GM23338 (cell line): Measurements from ENCODE around the gene HOXB5. TPM values are rescaled to one million over a fixed set of nuclear protein-coding genes. Genes with fewer than 3 reads are reported as not detected.

ENCODE experiments used
- ATAC-seq: fragments of 200-7000 bp; cut with Tn5 transposase; 3 replicates; pipeline ENCODE4 v1.9.1; 2020
- DNase-seq: peaks from one replicate; pipeline ENCODE4 v3.0.0-alpha.2; 2015; ENCODE audit warnings: low spot score
- H2AFZ ChIP-seq: fragments of 200-600 bp; sonication (generic); 2 replicates; pipeline ENCODE4 v1.8.0; 2016; ENCODE audit warnings: antibody characterized with exemption, mild to moderate bottlenecking, moderate library complexity
- H3F3A ChIP-seq: fragments of 200-600 bp; sonication (generic); replicated peaks from 2 replicates; pipeline ENCODE4 v1.8.0; 2017; ENCODE audit warnings: antibody characterized with exemption, mixed run types, low read depth
- H3K27ac ChIP-seq: fragments of 200-600 bp; sonication (generic); 2 replicates; pipeline ENCODE4 v1.6.1; 2016; ENCODE audit warnings: low read depth
- H3K27me3 ChIP-seq: fragments of 200-600 bp; sonication (generic); 2 replicates; pipeline ENCODE4 v1.8.0; 2016; ENCODE audit warnings: mild to moderate bottlenecking, mixed run types, moderate library complexity; ENCODE audit not compliant: insufficient read depth
- H3K36me3 ChIP-seq: fragments of 200-600 bp; sonication (generic); 2 replicates; pipeline ENCODE4 v1.8.0; 2016; ENCODE audit warnings: mild to moderate bottlenecking; ENCODE audit not compliant: insufficient read depth
- H3K4me1 ChIP-seq: fragments of 200-600 bp; sonication (generic); 2 replicates; pipeline ENCODE4 v1.8.0; 2016; ENCODE audit warnings: mild to moderate bottlenecking, moderate library complexity; ENCODE audit not compliant: insufficient read depth
- H3K4me2 ChIP-seq: fragments of 200-600 bp; sonication (generic); 2 replicates; pipeline ENCODE4 v1.7.1; 2017; ENCODE audit warnings: mixed run types
- H3K4me3 ChIP-seq: fragments of 200-600 bp; sonication (generic); 2 replicates; pipeline ENCODE4 v1.6.1; 2016; ENCODE audit warnings: mixed run types
- H3K79me2 ChIP-seq: fragments of 200-600 bp; sonication (generic); replicated peaks from 2 replicates; pipeline ENCODE4 v1.8.0; 2017; ENCODE audit warnings: mild to moderate bottlenecking; ENCODE audit not compliant: insufficient read depth
- H3K9me2 ChIP-seq: fragments of 200-600 bp; sonication (generic); 2 replicates; pipeline ENCODE4 v1.8.0; 2017; ENCODE audit not compliant: insufficient read depth
- H4K20me1 ChIP-seq: fragments of 200-600 bp; sonication (generic); replicated peaks from 2 replicates; pipeline ENCODE4 v1.8.0; 2017; ENCODE audit warnings: mild to moderate bottlenecking; ENCODE audit not compliant: insufficient read depth
- H3K27ac Mint-ChIP-seq: 2 replicates; pipeline ENCODE4 v1.8.0; 2020; ENCODE audit warnings: inconsistent platforms, mild to moderate bottlenecking, moderate library complexity, mixed read lengths
- H3K27me3 Mint-ChIP-seq: 3 replicates; pipeline ENCODE4 v1.8.0; 2022; ENCODE audit warnings: low read depth, mild to moderate bottlenecking, moderate library complexity, mixed read lengths, inconsistent platforms; ENCODE audit not compliant: insufficient read depth, poor library complexity
- H3K36me3 Mint-ChIP-seq: 3 replicates; pipeline ENCODE4 v1.8.0; 2021; ENCODE audit warnings: low read depth, mild to moderate bottlenecking, inconsistent platforms, moderate library complexity, mixed read lengths
- H3K4me1 Mint-ChIP-seq: 3 replicates; pipeline ENCODE4 v1.8.0; 2020; ENCODE audit warnings: mild to moderate bottlenecking, inconsistent platforms, mixed read lengths
- H3K4me3 Mint-ChIP-seq: 3 replicates; pipeline ENCODE4 v1.8.0; 2021; ENCODE audit warnings: moderate library complexity, mild to moderate bottlenecking, inconsistent platforms, mixed read lengths
- H3K9me3 Mint-ChIP-seq: 3 replicates; pipeline ENCODE4 v1.8.0; 2020; ENCODE audit warnings: moderate library complexity, mild to moderate bottlenecking, inconsistent platforms, mixed read lengths
- EZH2 ChIP-seq: fragments of 200-600 bp; sonication (generic); IDR thresholded peaks from one replicate; pipeline ENCODE4 v1.8.0; 2017; ENCODE audit warnings: antibody characterized with exemption, mild to moderate bottlenecking, low read depth; ENCODE audit not compliant: unreplicated experiment
- EZH2phosphoT487 ChIP-seq: fragments of 200-600 bp; sonication (generic); IDR thresholded peaks from one replicate; pipeline ENCODE4 v1.8.1; 2018; ENCODE audit warnings: antibody characterized with exemption; ENCODE audit not compliant: unreplicated experiment
- JUNB ChIP-seq: IDR thresholded peaks from one replicate; pipeline ENCODE4 v1.6.1; 2016; ENCODE audit warnings: antibody characterized with exemption; ENCODE audit not compliant: unreplicated experiment
- ZNF331 ChIP-seq: fragments of 250-450 bp; sonication (Bioruptor Pico); IDR thresholded peaks from 2 replicates; pipeline ENCODE4 v1.5.0; 2020; ENCODE audit warnings: low read depth, mild to moderate bottlenecking, moderate library complexity
- polyA plus RNA-seq: library from polyadenylated mRNA; unstranded; fragments of >200 nt; fragmentation: Nextera tagmentation; extraction: Ambion mirVana; gene quantifications from 2 replicates; pipeline ENCODE4 v1.2.1, GENCODE V29; 2016
- total RNA-seq: library from RNA; depleted of rRNA; stranded (reverse); fragments of >200 nt; shearing (Covaris generic); gene quantifications from 2 replicates; pipeline ENCODE4 v1.2.3, GENCODE V29; 2014

Gene HOXB5
- total and polyA plus RNA-seq, 2 experiments from 2014 or later = not detected

DNA sequence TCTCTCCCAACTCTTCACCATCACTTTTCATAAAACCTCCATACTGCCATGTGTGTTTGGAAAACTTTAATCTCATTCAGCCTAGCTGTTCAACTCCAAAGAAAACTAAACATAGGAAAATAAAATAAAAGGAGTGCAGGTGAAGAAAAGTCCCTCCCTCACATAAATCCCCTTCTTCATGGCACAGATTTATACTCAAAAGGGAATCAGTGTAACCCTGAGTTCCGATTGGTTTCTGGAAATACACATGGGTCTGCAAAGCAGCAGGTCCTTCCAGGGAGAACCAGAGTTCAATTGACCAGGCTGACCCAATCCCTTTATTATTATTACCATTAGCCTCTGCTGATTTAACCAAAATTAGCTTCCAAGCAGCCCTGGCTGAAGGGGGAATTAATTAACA lies 39.8 kb downstream of the HOXB5 start:
- no peak for TF ChIP-seq EZH2phosphoT487
- peak; percentile 84 for TF ChIP-seq EZH2
- no peak overlapping the region for H3K27ac Mint-ChIP-seq
- no peak overlapping the region for H3K4me3 ChIP-seq
- peaks cover 100% of the 10 kb centered on the region for H3K27me3 ChIP-seq
- DNase-seq (no peak), ATAC-seq (no peak)
- peaks cover 35% of the 10 kb centered on the region for H3F3A ChIP-seq
- H3K79me2 ChIP-seq = no peaks in the 10 kb centered on the region
- no peaks in the 10 kb centered on the region for H3K9me2 ChIP-seq
- H2AFZ ChIP-seq = no peak overlapping the region
- H3K4me1 Mint-ChIP-seq = peaks cover 33% of the 10 kb centered on the region
- H4K20me1 ChIP-seq = peaks cover 38% of the 10 kb centered on the region
- no peaks in the 10 kb centered on the region for H3K36me3 ChIP-seq
- no peak overlapping the region for H3K4me3 Mint-ChIP-seq
- peaks cover 58% of the 10 kb centered on the region for H3K4me1 ChIP-seq
- no peaks in the 10 kb centered on the region for H3K36me3 Mint-ChIP-seq
- no peaks in the 10 kb centered on the region; the same call in 2 of the 3 replicates for H3K9me3 Mint-ChIP-seq
- no peak overlapping the region for H3K27ac ChIP-seq
- no peak overlapping the region; the same call in 1 of the 2 replicates for H3K4me2 ChIP-seq
- peaks cover 99% of the 10 kb centered on the region for H3K27me3 Mint-ChIP-seq

DNA sequence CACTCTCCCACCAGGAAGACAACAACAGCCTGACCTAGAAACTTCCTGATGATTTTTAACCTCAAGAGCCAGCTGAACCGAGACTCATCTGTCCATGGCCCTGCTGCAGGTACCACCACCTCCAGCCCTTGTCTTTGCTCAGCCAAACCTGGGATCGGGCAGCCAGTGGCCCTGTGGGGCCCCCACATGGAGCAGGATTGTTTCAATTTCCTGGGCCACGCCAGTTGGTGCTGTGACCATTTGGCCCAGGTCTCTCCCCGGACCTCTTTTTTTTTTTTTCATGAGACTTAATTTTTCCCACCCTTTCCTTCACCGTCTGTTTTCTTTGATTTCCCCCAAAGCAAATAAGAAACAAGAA lies 40.4 kb downstream of the HOXB5 start:
- no peak overlapping the region for H3K4me2 ChIP-seq
- H3K27me3 ChIP-seq = peaks cover 100% of the 10 kb centered on the region
- H3K4me3 Mint-ChIP-seq = no peak overlapping the region
- H3K27ac ChIP-seq = no peak overlapping the region
- no peak overlapping the region for H3K27ac Mint-ChIP-seq
- DNase-seq (no peak), ATAC-seq (no peak)
- peaks cover 99% of the 10 kb centered on the region for H3K27me3 Mint-ChIP-seq
- no peaks in the 10 kb centered on the region for H3K36me3 ChIP-seq
- TF ChIP-seq JUNB = no peak
- peak; percentile 23 for TF ChIP-seq EZH2
- H3K4me3 ChIP-seq = no peak overlapping the region
- H3K4me1 ChIP-seq = peaks cover 64% of the 10 kb centered on the region
- H2AFZ ChIP-seq = no peak overlapping the region
- no peaks in the 10 kb centered on the region; the same call in 2 of the 3 replicates for H3K9me3 Mint-ChIP-seq
- no peaks in the 10 kb centered on the region for H3K9me2 ChIP-seq
- H3K4me1 Mint-ChIP-seq = peaks cover 38% of the 10 kb centered on the region
- peaks cover 31% of the 10 kb centered on the region for H4K20me1 ChIP-seq
- H3F3A ChIP-seq = peaks cover 34% of the 10 kb centered on the region
- no peaks in the 10 kb centered on the region for H3K79me2 ChIP-seq
- no peaks in the 10 kb centered on the region for H3K36me3 Mint-ChIP-seq

DNA sequence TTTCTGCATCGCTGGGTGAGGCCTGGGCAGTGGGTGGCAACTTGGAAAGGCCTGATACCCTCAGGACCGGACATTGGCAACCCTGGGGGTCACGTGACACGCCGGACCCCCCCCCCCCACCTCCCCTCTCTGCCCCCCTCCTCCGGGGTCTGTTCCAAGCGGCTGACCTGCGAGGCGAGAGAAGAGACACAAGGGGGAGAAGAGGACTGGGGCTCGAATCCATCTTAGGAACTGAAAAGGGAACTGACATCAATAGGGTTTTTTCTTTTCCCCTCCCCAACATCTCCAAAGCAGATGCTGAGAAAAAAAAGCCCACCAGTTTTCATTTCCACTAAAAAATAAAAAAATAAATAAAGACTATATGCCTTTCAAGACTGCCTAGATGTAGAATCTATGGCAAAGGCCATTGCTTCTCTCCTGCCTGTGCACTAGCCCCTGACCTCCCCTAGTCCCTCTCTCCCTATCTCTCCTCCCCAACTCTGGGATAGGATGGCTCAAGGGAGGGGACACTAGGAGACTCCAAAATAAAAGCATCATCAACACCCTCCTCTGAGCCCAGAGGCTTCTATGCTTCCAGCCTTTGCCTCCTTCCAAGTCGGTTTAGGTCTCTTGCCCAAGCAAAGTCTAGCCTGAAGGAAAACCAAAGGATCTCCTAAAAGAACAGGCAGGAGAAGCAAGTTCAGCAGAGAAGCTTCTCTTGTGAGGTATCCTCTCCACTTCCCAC lies 41.0 kb downstream of the HOXB5 start:
- H3K4me3 Mint-ChIP-seq = no peak overlapping the region
- no peaks in the 10 kb centered on the region for H3K9me2 ChIP-seq
- H3K36me3 ChIP-seq = no peaks in the 10 kb centered on the region
- H2AFZ ChIP-seq = no peak overlapping the region
- no peaks in the 10 kb centered on the region; the same call in 2 of the 3 replicates for H3K9me3 Mint-ChIP-seq
- H3F3A ChIP-seq = peaks cover 33% of the 10 kb centered on the region
- TF ChIP-seq EZH2 (peak; percentile 85), ZNF331 (CRISPR knock-in tag) (no peak)
- H3K4me1 ChIP-seq = peaks cover 69% of the 10 kb centered on the region
- H3K27ac Mint-ChIP-seq = no peak overlapping the region
- peaks cover 99% of the 10 kb centered on the region for H3K27me3 Mint-ChIP-seq
- H3K27ac ChIP-seq = no peak overlapping the region
- H3K36me3 Mint-ChIP-seq = no peaks in the 10 kb centered on the region
- H3K4me2 ChIP-seq = peak overlapping the region; percentile 58
- H3K4me3 ChIP-seq = 0 out of 2 replicates have a peak overlapping the region, but pooled peaks have one; percentile 27
- peaks cover 44% of the 10 kb centered on the region for H3K4me1 Mint-ChIP-seq
- ATAC-seq = no peak
- H4K20me1 ChIP-seq = peaks cover 32% of the 10 kb centered on the region
- DNase-seq = peak; percentile 48
- H3K27me3 ChIP-seq = peaks cover 100% of the 10 kb centered on the region
- no peaks in the 10 kb centered on the region for H3K79me2 ChIP-seq
